Smooth muscle cell (in vitro differentiated cells): ENCODE results near the gene CCDC170. TPM values are rescaled to one million over a fixed set of nuclear protein-coding genes. Genes with fewer than 3 reads are reported as not detected.

ENCODE experiments used
- DNase-seq: peaks from one replicate; lab custom pipeline; 2025; ENCODE audit not compliant: unreplicated experiment; lab: John Stamatoyannopoulos, UW
- H2AFZ ChIP-seq: fragments of 200-600 bp; sonication (generic); 2 replicates; pipeline ENCODE4 v1.6.0; 2016; ENCODE audit warnings: antibody characterized with exemption, low read depth, mild to moderate bottlenecking
- H3F3A ChIP-seq: fragments of 200-600 bp; sonication (generic); 2 replicates; pipeline ENCODE4 v1.6.0; 2017; ENCODE audit warnings: antibody characterized with exemption, low read depth
- H3K27ac ChIP-seq: fragments of 200-600 bp; sonication (generic); 2 replicates; pipeline ENCODE4 v1.5.1; 2016; ENCODE audit warnings: low read depth, mild to moderate bottlenecking
- H3K27me3 ChIP-seq: fragments of 200-600 bp; sonication (generic); 2 replicates; pipeline ENCODE4 v1.6.1; 2016; ENCODE audit warnings: low read depth, mild to moderate bottlenecking
- H3K36me3 ChIP-seq: fragments of 200-600 bp; sonication (generic); 2 replicates; pipeline ENCODE4 v1.5.1; 2016; ENCODE audit warnings: low read depth
- H3K4me1 ChIP-seq: fragments of 200-600 bp; sonication (generic); 2 replicates; pipeline ENCODE4 v1.5.1; 2016; ENCODE audit warnings: low read depth
- H3K4me2 ChIP-seq: fragments of 200-600 bp; sonication (generic); 2 replicates; pipeline ENCODE4 v1.6.0; 2016; ENCODE audit warnings: mild to moderate bottlenecking
- H3K4me3 ChIP-seq: fragments of 200-600 bp; sonication (generic); 2 replicates; pipeline ENCODE4 v1.5.1; 2016; ENCODE audit warnings: mild to moderate bottlenecking
- H3K79me2 ChIP-seq: fragments of 200-600 bp; sonication (generic); 2 replicates; pipeline ENCODE4 v1.6.0; 2016; ENCODE audit warnings: low read depth, mild to moderate bottlenecking
- H3K9ac ChIP-seq: fragments of 200-600 bp; sonication (generic); 2 replicates; pipeline ENCODE4 v1.6.0; 2016; ENCODE audit warnings: low read depth
- H3K9me3 ChIP-seq: fragments of 200-600 bp; sonication (generic); replicated peaks from 2 replicates; pipeline ENCODE4 v1.5.1; 2016; ENCODE audit warnings: low read depth
- H4K20me1 ChIP-seq: fragments of 200-600 bp; sonication (generic); 2 replicates; pipeline ENCODE4 v1.6.0; 2016; ENCODE audit warnings: low read depth
- CTCF ChIP-seq: fragments of 200-600 bp; sonication (generic); IDR thresholded peaks from 2 replicates; pipeline ENCODE4 v1.5.1; 2017; ENCODE audit warnings: borderline replicate concordance, mild to moderate bottlenecking, antibody characterized with exemption; ENCODE audit not compliant: insufficient read depth, poor library complexity, severe bottlenecking
- WGBS: methylation state at CpG from one replicate; pipeline ENCODE4 v1.1.7; 2016; ENCODE audit warnings: low lambda C conversion rate; 5-methylcytosine and 5-hydroxymethylcytosine counted together
- polyA plus RNA-seq: library from polyadenylated mRNA; unstranded; fragments of >200 nt; fragmentation: Nextera tagmentation; extraction: Ambion mirVana; gene quantifications from 2 replicates; pipeline ENCODE4 v1.2.1, GENCODE V29; 2016
- total RNA-seq: library from RNA; depleted of rRNA; stranded (reverse); fragments of >200 nt; gene quantifications from 2 replicates; pipeline ENCODE4 v1.2.3, GENCODE V29; 2014

Gene CCDC170
- total and polyA plus RNA-seq, 2 experiments from 2014 or later: 0.27 to 0.63 TPM

GRCh38 chr6:151610326-151610725 lies 116.5 kb downstream of the CCDC170 start:
- H3F3A ChIP-seq: no peaks in the 10 kb centered on the region
- H3K27me3 ChIP-seq: no peaks in the 10 kb centered on the region
- H4K20me1 ChIP-seq: no peaks in the 10 kb centered on the region
- H3K36me3 ChIP-seq: no peaks in the 10 kb centered on the region
- WGBS: 89% methylated on average over 1 of the region's 1 CpG
- H3K4me3 ChIP-seq: no peak overlapping the region
- H3K9me3 ChIP-seq: no peaks in the 10 kb centered on the region
- H2AFZ ChIP-seq: no peak overlapping the region
- no peak for DNase-seq
- no peaks in the 10 kb centered on the region for H3K4me1 ChIP-seq
- H3K9ac ChIP-seq: no peak overlapping the region
- H3K79me2 ChIP-seq: no peaks in the 10 kb centered on the region
- no peak overlapping the region for H3K27ac ChIP-seq
- TF ChIP-seq CTCF: no peak
- H3K4me2 ChIP-seq: no peak overlapping the region

DNA sequence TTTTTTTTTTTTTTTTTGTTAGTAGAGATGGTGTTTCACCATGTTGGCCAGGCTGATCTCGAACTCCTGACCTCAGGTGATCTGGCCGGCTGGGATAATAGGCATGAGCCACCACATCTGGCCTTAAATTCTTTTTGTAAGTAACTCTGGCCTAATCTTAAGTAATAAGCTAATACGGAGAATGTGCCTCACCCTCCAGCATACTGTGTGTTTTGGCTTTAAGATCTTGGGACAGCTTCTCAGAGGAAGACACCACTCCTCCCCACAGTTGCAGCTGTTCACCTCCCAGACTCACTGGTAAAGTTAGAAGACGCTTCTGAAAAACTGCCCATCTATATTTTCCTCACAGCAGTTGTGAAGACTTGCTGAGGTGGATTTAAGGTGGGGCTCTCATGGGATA lies 120.8 kb downstream of the CCDC170 start:
- Histone ChIP-seq H3K79me2 (no peaks in the 10 kb centered on the region), H3K9ac (no peak overlapping the region), H3K27me3 (no peaks in the 10 kb centered on the region), H3K4me1 (no peaks in the 10 kb centered on the region), H3K4me3 (no peak overlapping the region), H3K36me3 (no peaks in the 10 kb centered on the region), H2AFZ (no peak overlapping the region), H3K9me3 (no peaks in the 10 kb centered on the region), H3F3A (no peaks in the 10 kb centered on the region), H3K4me2 (no peak overlapping the region), H3K27ac (no peak overlapping the region), H4K20me1 (no peaks in the 10 kb centered on the region)
- DNase-seq: no peak
- 90% methylated on average over 4 of the region's 4 CpGs for WGBS
- TF ChIP-seq CTCF: no peak

- Histone ChIP-seq H3K9me3 (no peaks in the 10 kb centered on the region), H3K79me2 (no peaks in the 10 kb centered on the region), H3K4me3 (no peak overlapping the region), H3K4me2 (no peak overlapping the region), H3K4me1 (no peaks in the 10 kb centered on the region), H3F3A (no peaks in the 10 kb centered on the region), H4K20me1 (no peaks in the 10 kb centered on the region), H2AFZ (no peak overlapping the region), H3K9ac (no peak overlapping the region), H3K27me3 (no peaks in the 10 kb centered on the region), H3K27ac (no peak overlapping the region), H3K36me3 (no peaks in the 10 kb centered on the region)
- no peak for DNase-seq
- TF ChIP-seq CTCF: no peak
- 16% methylated on average over 5 of the region's 5 CpGs for WGBS
Observed at GRCh38 chr6:151616091-151616513, 122.3 kb downstream of the CCDC170 start.

DNA sequence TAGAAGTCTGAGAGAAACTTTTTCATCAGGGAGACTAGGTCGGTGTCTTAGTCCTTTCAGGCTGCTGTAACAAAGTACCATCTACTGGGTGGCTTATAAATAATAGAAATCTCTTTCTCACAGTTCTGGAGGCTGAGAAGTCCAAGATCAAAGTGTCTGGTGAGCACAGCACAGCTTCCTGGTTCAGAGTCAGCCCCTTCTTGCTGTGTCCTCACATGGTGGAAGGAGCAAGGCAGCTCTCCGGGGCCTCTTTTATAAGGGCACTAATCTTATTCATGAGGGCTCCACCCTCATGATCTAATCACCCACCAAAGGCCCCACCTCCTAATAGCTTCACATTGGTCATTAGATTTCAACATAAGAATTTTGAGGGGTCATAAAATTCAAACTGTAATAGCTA lies 122.8 kb downstream of the CCDC170 start:
- Histone ChIP-seq H3K79me2 (no peaks in the 10 kb centered on the region), H4K20me1 (no peaks in the 10 kb centered on the region), H3K4me3 (no peak overlapping the region), H3K27ac (no peak overlapping the region), H2AFZ (no peak overlapping the region), H3K9me3 (no peaks in the 10 kb centered on the region), H3K4me1 (no peaks in the 10 kb centered on the region), H3K9ac (no peak overlapping the region), H3F3A (no peaks in the 10 kb centered on the region), H3K36me3 (no peaks in the 10 kb centered on the region), H3K4me2 (no peak overlapping the region), H3K27me3 (no peaks in the 10 kb centered on the region)
- DNase-seq: no peak
- WGBS: 66% methylated on average over 2 of the region's 2 CpGs
- TF ChIP-seq CTCF: no peak
